DMS 273 (cell line): ENCODE data around the gene CTNNA3.

Source experiments
- DNase-seq: peaks from one replicate; lab custom pipeline; 2025; ENCODE audit not compliant: unreplicated experiment; lab: John Stamatoyannopoulos, UW

The CTNNA3 gene

DNA sequence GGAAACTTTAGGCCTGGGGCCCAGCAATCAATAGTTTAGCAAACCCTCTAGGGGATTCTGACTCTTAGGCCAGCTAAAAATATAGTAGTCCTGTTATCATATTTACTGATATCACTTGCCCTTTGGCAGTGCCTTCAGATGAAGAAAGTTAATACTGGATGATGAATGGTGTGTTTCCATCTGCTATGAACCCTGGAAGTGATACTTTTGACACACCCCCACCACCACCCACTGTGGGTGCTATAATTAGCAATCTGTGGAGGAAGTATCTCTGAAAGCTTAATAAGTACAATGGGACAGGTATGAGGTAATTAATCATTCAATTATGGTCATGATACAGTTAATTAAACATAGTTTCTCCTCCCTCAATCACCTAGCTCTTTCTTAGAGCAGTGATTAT, 860.6 kb downstream of the CTNNA3 start:
- no peak for DNase-seq

DNA sequence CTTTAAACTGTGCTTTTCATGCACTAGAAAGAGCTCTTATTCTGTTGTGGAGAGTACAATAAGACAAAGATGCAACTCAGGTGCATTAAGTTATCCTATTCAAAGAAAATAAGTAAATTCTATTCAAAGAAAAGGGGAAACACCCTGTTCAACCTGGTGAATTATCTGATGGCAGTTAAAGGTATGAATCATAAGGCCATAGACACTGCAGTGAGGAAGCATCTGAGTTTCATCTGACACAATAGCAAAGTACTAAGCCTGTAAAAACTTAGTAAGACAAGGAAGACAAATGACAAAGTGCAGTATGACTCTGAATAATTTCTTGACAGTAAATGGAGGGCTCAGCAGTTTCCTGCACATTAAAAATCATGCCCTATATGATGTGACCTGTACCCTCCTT, 861.2 kb downstream of the CTNNA3 start:
- DNase-seq: no peak

DNA sequence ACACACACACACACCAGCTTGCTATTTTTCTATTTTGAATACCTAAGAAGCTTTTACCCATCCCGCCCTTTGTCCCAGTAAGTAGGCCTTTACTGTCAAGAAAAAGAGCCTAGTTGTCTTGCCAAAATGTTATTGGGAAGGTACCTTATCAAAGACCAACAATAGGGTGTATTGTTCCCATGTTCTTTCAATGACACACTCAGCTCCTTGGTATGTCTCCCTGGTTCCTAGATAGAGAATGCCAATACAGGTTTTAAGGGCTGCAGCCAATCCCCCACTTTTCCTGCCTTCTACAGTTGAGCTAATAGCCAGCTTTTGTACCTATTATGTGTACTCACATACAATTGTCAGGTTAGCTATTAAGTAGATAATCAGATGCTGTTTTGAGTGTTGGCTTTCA, 862.1 kb downstream of the CTNNA3 start:
- no peak for DNase-seq

DNA sequence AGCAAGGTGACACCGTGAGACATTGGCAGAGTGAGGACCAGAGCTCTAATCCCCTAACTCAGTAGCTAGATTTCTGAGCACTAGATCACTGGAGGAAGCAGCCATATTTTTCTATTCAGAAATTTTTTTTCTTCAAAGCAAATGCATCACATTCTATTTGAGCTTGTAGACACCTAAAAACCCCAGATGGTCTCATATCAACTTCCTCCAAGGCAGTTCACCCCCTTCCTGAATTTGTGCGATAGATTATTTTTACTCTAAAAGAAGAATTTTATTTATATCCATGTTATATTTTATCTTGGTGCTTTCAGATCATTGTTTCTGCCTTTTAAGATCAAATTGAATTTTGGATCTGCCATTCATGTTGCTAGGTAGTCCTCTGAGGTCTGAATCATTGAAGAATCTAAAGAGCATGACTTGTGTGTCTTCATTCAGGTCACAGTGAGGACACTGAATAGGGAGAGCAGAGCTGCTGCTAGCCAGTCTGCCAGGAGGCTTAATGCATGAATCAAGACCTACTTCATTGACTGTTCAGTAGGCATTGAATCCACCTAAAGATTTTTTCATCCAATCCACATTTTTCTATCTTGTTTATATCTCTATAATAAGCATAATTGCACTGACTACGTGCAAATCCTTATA, 863.1 kb downstream of the CTNNA3 start:
- no peak for DNase-seq

DNA sequence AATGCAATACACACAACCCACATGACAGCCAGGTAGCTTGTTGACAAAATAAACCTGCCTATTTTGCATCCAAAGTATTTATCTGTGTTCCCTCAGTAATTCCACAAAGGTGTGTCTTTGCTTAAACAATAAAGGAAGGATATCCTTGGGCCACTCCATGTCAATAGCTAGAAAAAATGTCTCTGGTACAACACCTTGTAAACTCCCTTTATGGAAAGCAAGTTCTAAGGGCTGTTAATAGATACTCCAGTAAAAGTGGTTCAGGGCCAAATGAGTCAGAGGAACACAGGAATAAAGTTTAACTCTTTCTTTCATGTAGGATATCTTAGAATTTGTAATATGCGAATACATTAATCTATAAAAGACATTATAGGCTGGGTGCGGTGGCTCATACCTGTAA, 867.0 kb downstream of the CTNNA3 start:
- no peak for DNase-seq

DNA sequence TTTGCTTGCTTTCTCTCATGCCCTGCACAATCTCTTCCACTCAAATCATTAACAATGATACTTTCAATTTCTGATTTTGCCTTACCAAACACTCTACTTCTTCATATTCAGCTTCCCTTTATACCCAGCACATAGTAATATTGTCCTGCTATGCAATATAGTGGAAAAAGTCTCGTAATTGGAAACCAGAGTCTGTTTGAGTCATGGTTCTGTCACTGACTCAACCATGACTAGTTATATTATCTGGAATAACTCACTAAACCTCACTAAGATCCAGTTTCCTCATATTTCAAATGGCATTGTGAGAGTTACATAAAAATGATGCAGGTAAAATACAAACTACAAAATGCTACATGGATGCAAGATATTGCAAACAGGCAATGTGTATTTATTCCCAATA, 868.6 kb downstream of the CTNNA3 start:
- no peak for DNase-seq

DNA sequence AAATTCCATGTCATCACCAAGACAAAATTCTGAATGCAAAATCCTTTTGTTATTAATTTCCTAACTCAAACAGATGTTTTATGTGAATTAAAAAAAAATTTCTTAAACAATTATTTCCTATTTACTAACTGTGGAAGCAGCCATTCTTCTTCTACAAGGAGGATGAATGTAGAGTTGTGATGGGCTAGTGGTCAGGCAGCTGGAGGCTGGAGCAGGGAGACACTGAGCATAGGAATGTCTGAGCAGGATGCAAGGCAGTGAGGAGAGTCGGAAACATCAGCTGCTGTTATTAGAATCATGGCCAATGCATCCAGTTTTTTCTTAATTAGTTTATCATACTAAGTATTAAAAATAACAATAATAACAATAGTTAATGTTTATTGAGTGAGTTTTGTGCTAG, 872.7 kb downstream of the CTNNA3 start:
- no peak for DNase-seq

DNA sequence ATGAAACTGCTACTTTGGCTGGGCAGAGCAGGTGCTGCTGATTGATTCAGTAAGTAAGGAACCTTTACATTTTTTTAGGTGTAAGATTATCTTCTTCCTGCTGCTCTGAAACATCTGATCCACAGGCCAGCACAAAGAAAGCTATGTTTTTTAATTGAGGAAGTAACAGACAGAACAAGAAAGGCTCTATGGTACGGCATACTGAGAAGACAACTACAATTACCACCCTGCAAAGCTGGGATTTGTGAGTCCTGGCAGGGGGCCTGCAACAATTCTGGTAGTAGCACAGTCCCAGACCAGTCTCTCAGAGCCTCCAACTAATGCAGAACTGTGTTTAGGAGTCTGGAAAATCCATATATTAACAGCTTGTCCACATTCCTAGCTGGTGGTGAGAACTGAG, 873.2 kb downstream of the CTNNA3 start:
- DNase-seq: no peak

DNA sequence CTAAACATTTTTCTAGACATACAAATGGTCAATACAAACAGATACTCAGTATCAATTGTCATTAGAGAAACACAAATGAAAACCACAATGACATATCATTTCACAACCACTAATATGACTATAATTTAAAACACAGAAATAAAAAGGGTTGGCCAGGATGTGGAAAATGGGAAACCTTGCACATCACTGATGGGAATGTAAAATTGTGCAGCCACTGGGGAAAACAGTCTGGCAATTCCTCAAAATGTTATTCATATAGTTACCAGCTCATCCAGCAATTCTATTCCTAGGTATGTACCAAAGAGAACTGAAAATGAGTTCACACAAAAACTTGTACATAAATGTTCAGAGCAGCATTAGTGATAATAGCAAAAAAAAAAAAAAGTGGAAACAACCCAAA, 876.3 kb downstream of the CTNNA3 start:
- no peak for DNase-seq

DNA sequence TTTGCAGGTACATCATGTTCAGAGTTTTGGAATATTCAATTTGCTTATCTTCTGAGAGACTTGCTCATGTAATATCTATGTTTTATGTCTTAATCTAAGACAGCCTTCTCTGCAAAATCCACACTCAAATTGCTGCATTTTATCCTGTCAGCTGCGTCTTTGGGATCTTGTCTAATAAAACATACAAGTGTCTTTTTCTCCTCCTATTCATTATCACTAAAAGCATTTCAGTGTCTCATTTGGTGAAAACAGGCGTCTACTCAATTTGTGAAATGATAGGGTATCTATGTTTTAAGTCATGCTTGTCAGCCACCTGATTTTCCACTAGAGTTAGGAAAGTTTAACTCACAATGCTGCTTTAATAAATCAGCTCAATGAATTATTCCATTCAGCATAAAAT, 882.9 kb downstream of the CTNNA3 start:
- DNase-seq: no peak

DNA sequence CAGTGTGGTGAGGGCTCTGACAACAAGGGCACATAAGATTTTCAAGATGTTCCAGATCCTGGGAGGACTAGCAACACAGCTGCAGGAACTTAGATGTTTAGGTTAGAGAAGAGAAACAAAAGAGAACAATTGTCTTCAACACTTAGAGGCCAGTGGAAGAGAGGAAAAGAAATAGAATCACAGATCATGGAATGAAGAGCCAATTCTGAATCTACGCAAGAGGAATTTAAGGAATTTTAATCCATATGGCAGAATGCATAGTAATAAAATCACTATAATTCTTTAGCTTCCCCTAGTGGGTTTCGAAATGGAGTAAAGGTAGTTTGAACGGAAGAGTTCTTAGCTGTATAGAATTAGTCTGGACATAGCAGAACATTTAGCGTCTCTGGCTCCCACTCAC, 884.8 kb downstream of the CTNNA3 start:
- no peak for DNase-seq

DNA sequence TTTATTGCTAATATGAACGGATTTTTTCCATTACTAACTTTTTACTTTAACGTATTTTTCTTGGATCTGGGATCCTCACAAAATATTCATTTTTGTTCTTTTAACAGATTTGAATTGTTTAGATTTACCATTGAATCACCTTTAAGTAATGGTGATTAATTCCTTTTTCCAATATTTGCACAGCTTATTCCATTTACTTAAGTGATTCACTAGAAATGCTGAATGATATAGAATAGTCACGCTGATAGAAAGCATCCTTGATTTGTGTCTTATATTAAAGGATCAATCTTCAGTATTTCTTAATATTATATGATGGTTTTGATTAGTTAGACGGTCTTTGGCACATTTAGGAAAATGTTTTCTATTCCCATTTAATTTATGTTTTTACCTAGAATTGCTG, 886.6 kb downstream of the CTNNA3 start:
- no peak for DNase-seq

DNA sequence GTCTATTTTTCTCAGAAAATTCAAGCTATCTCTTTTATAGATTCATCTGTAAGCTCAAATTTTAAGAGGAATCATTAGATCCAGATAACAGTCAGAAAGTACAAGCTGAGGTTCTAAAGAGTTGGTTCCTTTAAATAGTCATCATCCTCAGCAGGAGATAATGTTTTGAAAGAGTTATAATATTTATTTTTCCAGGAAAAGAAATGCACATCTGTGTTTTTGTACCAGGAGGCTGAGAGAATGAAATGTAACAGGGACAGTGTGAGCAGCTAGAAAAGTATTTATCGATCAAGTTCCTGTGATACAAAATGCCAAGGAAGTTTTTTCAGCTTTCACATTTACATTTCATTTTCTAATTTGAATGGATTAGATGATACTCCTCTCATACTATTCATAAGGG, 890.4 kb downstream of the CTNNA3 start:
- no peak for DNase-seq

DNA sequence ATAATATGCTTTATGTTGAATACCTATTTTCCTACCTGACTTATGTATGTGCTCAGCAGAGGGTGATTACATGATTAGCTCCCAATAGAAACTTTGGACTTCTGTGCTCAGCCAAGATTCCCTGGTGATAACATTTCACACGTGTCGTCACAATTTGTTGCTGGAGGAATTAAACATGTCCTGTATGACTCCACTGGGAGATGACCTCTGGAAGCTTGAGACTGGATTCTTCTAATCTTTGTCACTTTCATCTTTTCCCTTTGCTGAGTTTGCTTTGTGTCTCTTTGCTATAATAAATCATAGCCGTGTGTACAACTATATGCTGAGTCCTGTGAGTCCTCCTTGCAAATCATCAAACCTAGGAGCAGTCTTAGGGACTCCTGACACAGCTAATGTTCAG, 891.0 kb downstream of the CTNNA3 start:
- DNase-seq: no peak

DNA sequence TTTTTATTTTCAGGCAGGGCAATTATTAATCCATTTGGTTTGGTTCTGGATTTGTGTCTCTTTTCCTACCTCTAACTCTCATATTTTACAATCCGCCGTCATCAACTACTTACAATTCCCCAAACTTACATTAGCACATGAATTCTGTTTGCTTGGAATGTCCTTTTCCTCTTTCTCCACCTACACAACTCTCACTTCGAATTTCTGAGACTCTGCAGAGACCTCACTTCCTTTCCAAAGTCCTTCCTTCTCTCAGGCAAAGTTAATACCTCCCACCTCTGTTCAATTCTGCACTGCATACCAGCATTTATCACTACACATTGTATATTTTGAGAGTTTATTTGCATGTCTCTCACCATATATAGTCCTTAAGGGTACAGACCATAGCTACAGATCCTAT, 892.8 kb downstream of the CTNNA3 start:
- DNase-seq: no peak

DNA sequence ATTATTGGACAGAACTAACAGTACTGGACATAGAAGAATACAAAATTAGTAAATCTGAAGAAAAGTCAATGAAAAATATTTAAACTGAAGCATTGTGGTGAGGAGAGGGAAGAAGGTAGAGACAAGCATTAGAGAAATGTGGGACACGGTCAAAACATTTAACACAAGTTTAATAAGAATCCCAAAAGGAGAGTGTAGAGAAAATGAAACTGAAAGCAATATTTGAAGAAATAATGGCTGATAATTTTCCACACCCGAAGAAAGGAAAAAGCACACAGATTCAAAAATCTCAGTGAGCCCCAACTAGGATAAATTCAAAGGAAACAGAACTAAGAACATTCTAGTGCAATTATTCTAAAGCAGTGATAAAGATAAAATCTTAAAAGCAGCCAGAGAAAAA, 896.5 kb downstream of the CTNNA3 start:
- DNase-seq: no peak

DNA sequence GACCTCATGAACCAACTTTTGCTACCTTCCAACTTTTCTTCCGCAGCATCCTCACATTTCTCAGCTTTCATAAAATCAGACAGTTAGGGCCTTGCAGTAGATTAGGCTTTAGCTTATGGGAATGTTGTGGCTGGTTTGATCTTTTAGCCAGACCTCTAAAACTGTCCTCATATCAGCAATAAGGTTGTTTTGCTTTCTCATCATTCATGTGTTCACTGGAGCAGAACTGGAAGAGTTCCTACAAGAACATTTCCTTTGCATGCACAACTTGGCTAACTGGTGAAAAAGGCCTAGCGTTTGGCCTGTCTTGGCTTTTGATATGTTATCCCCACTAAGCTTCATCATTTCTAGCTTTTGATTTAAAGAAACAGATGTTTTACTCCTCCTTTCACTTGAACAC, 900.1 kb downstream of the CTNNA3 start:
- DNase-seq: no peak

DNA sequence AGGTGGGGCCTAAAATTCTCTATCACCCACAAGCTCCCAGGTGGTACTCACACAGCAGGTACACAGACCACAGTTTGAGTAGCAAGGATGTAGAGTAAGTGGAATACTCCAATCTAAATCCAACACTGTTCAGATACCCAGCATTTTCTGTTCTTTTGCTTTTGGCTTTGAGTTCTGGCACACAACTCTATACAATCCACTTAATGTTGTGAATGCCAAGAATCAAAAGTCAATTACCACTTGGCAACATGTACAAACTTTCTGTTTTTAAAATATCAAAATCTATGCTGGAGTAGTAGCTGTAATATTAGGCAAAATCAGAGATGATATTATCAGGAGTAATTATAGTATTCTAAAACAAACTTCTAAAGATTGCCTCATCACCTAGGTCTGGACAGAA, 903.6 kb downstream of the CTNNA3 start:
- no peak for DNase-seq

DNA sequence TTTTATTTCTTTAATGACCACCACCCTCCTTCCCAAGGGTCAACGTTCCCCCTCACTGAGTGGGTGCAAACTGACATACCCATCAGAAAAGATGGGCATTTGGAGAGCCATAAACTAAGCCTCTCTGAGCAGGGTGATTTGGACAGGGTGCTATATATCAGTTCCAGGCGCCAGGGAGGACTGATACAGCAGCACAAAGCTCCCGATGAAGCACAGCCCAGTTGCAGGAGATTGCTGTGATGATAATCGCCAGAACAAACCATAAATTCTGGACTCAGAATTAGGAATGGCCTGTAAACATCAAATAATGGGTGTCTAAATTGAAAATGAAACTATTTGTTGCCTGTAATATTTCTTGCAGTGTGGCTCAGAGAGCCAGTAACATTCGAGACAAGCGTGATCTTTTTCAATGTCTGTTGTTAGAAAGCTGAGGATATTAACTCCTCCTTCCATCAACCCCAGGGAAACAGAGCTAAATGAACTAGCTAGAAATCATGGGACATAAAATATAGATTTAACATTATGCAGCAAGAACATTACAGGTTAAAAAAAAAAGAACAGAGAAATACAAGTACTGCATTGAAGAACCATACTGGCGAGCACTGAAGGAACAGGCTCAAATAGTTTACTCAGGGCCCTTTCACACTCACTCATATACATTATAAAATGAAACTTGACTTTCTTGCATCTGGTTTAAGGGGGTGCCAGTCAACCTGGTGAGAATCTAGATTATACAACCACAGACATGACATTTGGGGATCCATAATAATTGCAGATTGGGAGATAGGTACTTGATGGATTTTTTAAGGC, 907.6 kb downstream of the CTNNA3 start:
- no peak for DNase-seq

DNA sequence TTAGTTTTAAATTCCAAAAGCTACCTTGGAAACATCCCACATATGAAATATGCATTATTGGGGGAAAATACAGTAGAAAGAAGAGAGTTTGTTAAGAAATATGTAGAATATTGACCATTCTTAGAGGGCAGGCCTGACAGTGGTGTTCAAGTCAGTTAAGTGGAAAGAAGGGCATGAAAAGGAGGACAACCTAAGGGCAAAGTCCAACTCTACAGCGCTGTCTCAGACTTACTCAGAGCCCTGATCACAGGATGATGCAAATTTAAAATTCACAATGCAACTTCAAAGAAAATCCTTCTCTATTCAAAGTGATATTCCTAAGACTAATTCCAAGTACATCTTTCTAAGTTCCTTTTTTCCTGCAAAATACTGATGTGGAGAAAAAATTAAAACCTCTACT, 909.3 kb downstream of the CTNNA3 start:
- no peak for DNase-seq

DNA sequence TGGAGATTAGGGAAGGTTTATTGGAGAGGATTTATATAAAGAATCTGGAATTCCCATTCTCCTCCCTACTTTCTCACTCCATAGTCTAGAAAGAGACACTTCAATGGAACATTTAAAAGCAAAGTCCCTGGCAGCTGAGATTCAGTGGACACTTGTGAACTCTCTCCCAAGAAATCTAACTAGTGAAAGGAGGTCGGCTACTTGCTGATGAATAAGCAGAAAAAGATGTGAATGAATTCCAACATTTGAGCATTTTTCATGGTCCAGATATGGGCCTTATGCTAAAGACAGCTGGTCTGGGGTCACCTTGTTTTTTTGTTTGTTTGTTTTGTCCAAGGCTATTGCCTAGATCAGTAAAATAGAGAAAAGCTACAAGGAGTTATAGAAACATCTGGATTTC, 911.2 kb downstream of the CTNNA3 start:
- no peak for DNase-seq

DNA sequence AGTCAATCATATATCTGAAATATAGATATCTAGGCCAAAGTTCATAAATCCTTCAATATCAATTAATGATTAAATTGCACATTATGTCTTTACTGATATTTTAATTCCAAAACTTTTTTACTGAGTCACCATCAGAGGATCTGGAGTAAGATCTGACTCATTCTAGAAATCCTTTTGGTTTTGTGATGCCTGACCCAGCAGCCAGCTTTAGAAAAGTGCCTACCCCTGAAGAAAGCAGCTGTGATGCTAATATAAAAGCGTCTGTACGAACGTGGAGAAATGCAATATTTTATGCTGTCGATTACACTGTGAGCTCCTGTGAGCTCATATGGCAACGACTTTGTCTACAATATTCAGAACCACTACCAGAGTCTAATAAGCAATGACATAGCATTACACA, 912.7 kb downstream of the CTNNA3 start:
- no peak for DNase-seq

DNA sequence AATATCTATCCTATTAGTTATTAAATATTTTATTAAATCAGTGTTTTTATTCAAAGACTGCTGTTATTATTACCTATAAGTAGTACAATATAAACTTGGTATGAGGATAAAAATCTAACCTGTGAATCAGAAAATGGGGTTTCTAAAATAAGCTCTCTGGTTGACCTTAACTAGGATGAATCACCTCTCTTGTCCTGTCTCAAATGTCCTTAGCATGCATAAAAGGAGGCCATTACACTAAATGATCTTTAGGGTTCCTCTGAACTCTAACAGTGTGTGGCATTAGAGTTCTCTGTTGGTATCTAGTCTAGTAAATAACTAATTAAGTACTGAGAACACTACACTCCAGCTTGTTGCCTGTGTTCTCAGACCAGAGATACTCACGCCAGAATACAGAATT, 913.2 kb downstream of the CTNNA3 start:
- DNase-seq: no peak
